ENCODE data around the gene PTCD2. TPM values are rescaled to one million over a fixed set of nuclear protein-coding genes. Genes with fewer than 3 reads are reported as not detected.
"Not testable (repeated sequence)": the region's sequence is repeated elsewhere in the genome, so short reads cannot be mapped to it uniquely, and the experiment has no call there.

Gene PTCD2
- total RNA-seq, 1 donor from 2014 or later = 2.6 TPM

DNA sequence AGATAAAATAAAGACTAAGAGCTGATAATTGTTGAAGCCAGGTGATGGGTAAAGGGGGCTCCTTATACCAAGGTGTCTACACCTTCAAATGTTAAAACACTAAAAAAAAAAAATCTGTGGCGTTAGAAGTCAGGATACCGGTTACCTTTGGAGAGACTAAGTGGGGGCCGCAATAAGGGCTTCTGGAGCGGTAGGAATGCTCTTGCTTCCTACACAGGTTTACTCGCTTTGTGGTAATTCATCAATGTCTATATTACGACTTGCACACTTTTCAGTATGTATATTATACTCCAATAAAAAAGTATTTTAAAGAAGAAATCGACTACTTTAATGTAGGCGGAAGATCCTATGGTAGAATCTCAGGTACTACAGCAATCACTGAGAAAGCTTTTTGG, 12.6 kb upstream of the PTCD2 start:
- Histone ChIP-seq H3K27ac (ENCODE audit: low read depth, low read length) (peak overlapping the region; percentile 94), H3K9me3 (ENCODE audit: control insufficient read depth in 3 of 3, low read length in 3 of 3) (no peaks in the 10 kb centered on the region), H3K4me3 (ENCODE audit: low read length in 3 of 3) (peak overlapping the region; percentile 86 to 96 (median 94)), H3K36me3 (ENCODE audit: control insufficient read depth in 3 of 3, insufficient read depth in 3 of 3, low read length in 3 of 3) (peaks cover 6 to 17% (median 17%) of the 10 kb centered on the region in 3 donors), H3K4me1 (ENCODE audit: control insufficient read depth in 3 of 3, insufficient read depth in 3 of 3, low read length in 3 of 3) (peaks cover 3 to 9% (median 4%) of the 10 kb centered on the region in 3 donors), H3K9ac (ENCODE audit: low read depth in 1 of 3, low read length in 3 of 3) (peak overlapping the region; percentile 83 to 90 (median 87)), H3K27me3 (ENCODE audit: control insufficient read depth in 3 of 3, insufficient read depth in 3 of 3, low read length in 3 of 3) (no peaks in the 10 kb centered on the region)

DNA sequence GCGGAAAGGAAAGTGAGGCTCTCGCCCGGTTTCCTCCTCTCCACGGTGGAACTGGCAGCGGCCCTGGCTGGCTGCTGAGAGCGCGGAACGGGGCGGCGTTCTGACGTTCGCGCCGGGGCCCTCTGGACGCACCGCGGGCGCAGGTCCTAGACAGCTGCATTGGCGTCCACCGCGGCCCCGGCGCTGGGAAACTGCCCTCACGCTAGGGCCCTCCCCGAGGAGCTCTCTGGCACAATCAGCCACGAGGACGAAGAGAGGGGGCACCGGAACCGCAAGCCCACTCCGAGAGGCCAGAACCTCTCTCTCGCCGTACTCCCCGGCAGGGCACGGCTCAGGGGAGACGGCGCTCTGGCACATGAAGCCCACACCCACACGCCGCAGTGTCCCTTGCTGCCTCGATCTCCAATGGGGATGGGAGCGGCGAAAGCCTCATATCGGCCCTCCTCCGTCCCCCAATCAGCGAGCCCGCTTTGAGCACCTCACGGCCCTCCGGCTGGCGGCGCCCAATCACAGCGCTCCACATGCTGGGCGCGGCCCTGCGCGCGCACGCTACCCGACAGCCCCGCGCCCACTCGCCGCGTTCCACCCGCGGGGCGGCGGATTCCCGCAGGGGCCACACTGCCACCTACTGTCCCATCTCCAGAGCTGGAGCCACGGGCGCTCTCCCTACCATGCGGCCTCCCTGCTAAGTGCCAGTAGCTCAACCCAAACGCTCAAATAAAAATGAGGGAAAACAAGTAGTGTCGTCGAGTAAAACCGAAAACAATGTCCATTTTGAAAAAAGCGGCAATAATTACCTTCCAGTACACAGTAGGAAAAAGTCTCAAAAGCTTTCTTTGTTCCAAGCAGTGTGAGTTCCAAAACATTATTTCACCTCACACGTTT, 12.0 kb upstream of the PTCD2 start:
- Histone ChIP-seq H3K27ac (ENCODE audit: low read depth, low read length) (peak overlapping the region; percentile 94), H3K4me3 (ENCODE audit: low read length in 3 of 3) (peak overlapping the region; percentile 86 to 96 (median 94)), H3K4me1 (ENCODE audit: control insufficient read depth in 3 of 3, insufficient read depth in 3 of 3, low read length in 3 of 3) (peaks cover 3 to 9% (median 4%) of the 10 kb centered on the region in 3 donors), H3K9ac (ENCODE audit: low read depth in 1 of 3, low read length in 3 of 3) (peak overlapping the region; percentile 83 to 90 (median 87)), H3K36me3 (ENCODE audit: control insufficient read depth in 3 of 3, insufficient read depth in 3 of 3, low read length in 3 of 3) (peaks cover 9 to 22% (median 17%) of the 10 kb centered on the region in 3 donors), H3K9me3 (ENCODE audit: control insufficient read depth in 3 of 3, low read length in 3 of 3) (no peaks in the 10 kb centered on the region), H3K27me3 (ENCODE audit: control insufficient read depth in 3 of 3, insufficient read depth in 3 of 3, low read length in 3 of 3) (no peaks in the 10 kb centered on the region)

GRCh38 chr5:72308853-72309191, 11.4 kb upstream of the PTCD2 start:
- H3K9me3 ChIP-seq (ENCODE audit: control insufficient read depth in 3 of 3, low read length in 3 of 3) = no peaks in the 10 kb centered on the region
- H3K4me1 ChIP-seq (ENCODE audit: control insufficient read depth in 3 of 3, insufficient read depth in 3 of 3, low read length in 3 of 3) = peaks cover 3 to 9% (median 4%) of the 10 kb centered on the region in 3 donors
- peak overlapping the region in 1 of 3 donors; percentile 94 for H3K4me3 ChIP-seq (ENCODE audit: low read length in 3 of 3)
- peak overlapping the region in 1 of 3 donors; percentile 18 for H3K9ac ChIP-seq (ENCODE audit: low read depth in 1 of 3, low read length in 3 of 3)
- no peaks in the 10 kb centered on the region for H3K27me3 ChIP-seq (ENCODE audit: control insufficient read depth in 3 of 3, insufficient read depth in 3 of 3, low read length in 3 of 3)
- H3K36me3 ChIP-seq (ENCODE audit: control insufficient read depth in 3 of 3, insufficient read depth in 3 of 3, low read length in 3 of 3) = peaks cover 9 to 23% (median 21%) of the 10 kb centered on the region in 3 donors
- peak overlapping the region; percentile 94 for H3K27ac ChIP-seq (ENCODE audit: low read depth, low read length)

GRCh38 chr5:72313141-72313540, 7.0 kb upstream of the PTCD2 start:
- peaks cover 9 to 23% (median 21%) of the 10 kb centered on the region in 3 donors for H3K36me3 ChIP-seq (ENCODE audit: control insufficient read depth in 3 of 3, insufficient read depth in 3 of 3, low read length in 3 of 3)

DNA sequence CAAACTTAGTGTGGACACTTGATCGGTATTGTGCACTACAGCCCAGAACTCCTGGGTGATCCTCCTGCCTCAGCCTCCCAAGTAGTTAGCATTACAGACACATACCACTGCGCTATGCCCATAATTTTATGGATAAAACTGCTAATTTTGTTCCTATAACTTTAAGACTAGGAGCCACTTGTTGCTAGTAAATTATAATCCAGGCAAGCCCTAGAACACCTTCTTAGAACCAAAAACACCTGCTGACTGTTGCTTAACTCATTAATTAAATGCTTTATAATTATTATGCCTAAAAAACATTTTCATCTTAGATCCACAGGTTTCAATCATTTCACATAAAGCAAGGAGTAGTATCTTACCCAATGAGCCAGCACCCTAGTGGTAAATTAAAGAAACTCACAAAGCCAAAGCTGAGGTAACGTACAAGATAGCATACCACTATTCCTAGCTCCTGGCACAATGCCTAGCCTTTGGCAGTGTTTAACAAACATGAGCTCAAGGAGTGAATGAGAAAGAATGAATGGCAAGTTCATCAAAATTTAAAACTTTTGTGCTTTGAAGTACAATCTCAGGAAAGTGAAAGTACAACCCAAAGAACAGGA, 5.5 kb upstream of the PTCD2 start:
- peak overlapping the region in 1 of 3 donors; percentile 26 for H3K9ac ChIP-seq (ENCODE audit: low read depth in 1 of 3, low read length in 3 of 3)
- H3K27ac ChIP-seq (ENCODE audit: low read depth, low read length) = no peak overlapping the region
- H3K27me3 ChIP-seq (ENCODE audit: control insufficient read depth in 3 of 3, insufficient read depth in 3 of 3, low read length in 3 of 3) = no peaks in the 10 kb centered on the region
- peaks cover 0 to 12% (median 4%) of the 10 kb centered on the region in 3 donors for H3K4me1 ChIP-seq (ENCODE audit: control insufficient read depth in 3 of 3, insufficient read depth in 3 of 3, low read length in 3 of 3)
- H3K36me3 ChIP-seq (ENCODE audit: control insufficient read depth in 3 of 3, insufficient read depth in 3 of 3, low read length in 3 of 3) = peaks cover 7 to 22% (median 18%) of the 10 kb centered on the region in 3 donors
- no peaks in the 10 kb centered on the region for H3K9me3 ChIP-seq (ENCODE audit: control insufficient read depth in 3 of 3, low read length in 3 of 3)
- H3K4me3 ChIP-seq (ENCODE audit: low read length in 3 of 3) = no peak overlapping the region

More at GRCh38 chr5:72313141-72313540, 7.0 kb upstream of the PTCD2 start:
- Histone ChIP-seq H3K27me3 (ENCODE audit: control insufficient read depth in 3 of 3, insufficient read depth in 3 of 3, low read length in 3 of 3) (no peaks in the 10 kb centered on the region), H3K4me1 (ENCODE audit: control insufficient read depth in 3 of 3, insufficient read depth in 3 of 3, low read length in 3 of 3) (peaks cover 4 to 8% (median 7%) of the 10 kb centered on the region in 3 donors), H3K27ac (ENCODE audit: low read depth, low read length) (no peak overlapping the region), H3K9me3 (ENCODE audit: control insufficient read depth in 3 of 3, low read length in 3 of 3) (no peaks in the 10 kb centered on the region), H3K4me3 (ENCODE audit: low read length in 3 of 3) (no peak overlapping the region), H3K9ac (ENCODE audit: low read depth in 1 of 3, low read length in 3 of 3) (no peak overlapping the region)

DNA sequence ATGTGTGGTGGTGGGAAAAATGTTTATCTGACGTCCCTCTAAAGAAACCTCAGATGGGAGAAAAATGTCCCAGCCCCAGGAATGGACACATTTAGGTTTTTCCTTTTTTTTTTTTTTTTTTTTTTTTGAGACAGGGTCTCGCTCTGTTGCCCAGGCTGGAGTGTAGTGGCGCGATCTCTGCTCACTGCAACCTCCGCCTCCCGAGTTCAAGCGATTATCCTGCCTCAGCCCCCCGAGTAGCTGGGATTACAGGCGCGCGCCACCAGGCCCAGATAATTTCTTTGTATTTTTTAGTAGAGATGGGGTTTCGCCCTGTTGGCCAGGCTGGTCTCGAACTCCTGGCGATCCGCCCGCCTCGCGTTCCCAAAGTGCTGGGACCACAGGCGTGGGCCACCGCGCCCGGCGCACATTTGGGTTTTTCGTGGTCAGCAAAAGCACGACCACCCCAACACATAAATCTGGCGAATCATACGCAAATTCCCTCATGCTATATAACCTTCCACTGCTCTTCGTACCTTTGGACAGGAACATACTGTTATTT, 668 bp upstream of the PTCD2 start:
- peaks cover 3 to 17% (median 6%) of the 10 kb centered on the region in 3 donors for H3K36me3 ChIP-seq (ENCODE audit: control insufficient read depth in 3 of 3, insufficient read depth in 3 of 3, low read length in 3 of 3)
- peak overlapping the region; percentile 34 for H3K27ac ChIP-seq (ENCODE audit: low read depth, low read length)
- H3K9me3 ChIP-seq (ENCODE audit: control insufficient read depth in 3 of 3, low read length in 3 of 3); H3K27me3 ChIP-seq (ENCODE audit: control insufficient read depth in 3 of 3, insufficient read depth in 3 of 3, low read length in 3 of 3): not testable (repeated sequence)
- peaks cover 3 to 13% (median 5%) of the 10 kb centered on the region in 3 donors for H3K4me1 ChIP-seq (ENCODE audit: control insufficient read depth in 3 of 3, insufficient read depth in 3 of 3, low read length in 3 of 3)
- H3K9ac ChIP-seq (ENCODE audit: low read depth in 1 of 3, low read length in 3 of 3) = peak overlapping the region; percentile 77 to 94 (median 93)
- H3K4me3 ChIP-seq (ENCODE audit: low read length in 3 of 3) = peak overlapping the region; percentile 98

DNA sequence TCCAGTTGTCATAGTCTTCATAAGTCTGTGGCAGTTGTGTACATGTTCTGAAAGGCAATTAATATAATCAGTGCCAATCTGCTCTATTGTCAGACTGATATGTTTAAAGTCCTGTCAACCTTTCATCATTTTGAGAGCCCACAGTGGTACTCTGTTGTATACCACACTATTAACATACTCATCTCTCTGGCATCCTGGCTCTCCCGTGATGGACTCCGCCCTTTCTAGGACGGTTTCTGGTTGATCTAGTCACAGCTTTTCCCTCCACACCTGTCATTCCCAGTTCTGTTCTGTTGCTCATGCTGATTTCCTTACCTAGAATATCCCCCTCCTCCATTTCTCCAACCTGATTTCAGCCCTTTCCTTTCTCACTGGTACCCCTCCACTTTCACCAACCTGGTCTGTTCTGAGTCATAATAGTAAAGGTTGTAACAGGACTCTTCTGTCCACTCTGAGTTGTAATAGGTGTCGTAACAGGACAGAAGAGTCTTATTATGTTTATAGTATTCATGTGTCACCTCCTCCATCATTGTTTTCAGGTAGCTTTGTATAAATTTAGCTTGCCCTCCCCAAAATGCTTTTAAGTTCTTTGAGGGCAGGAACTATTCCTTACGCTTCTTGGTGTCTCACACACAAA, 4.1 kb downstream of the PTCD2 start:
- peaks cover 4 to 8% (median 5%) of the 10 kb centered on the region in 3 donors for H3K4me1 ChIP-seq (ENCODE audit: control insufficient read depth in 3 of 3, insufficient read depth in 3 of 3, low read length in 3 of 3)
- H3K27ac ChIP-seq (ENCODE audit: low read depth, low read length) = no peak overlapping the region
- H3K9me3 ChIP-seq (ENCODE audit: control insufficient read depth in 3 of 3, low read length in 3 of 3) = no peaks in the 10 kb centered on the region
- H3K4me3 ChIP-seq (ENCODE audit: low read length in 3 of 3) = no peak overlapping the region
- H3K9ac ChIP-seq (ENCODE audit: low read depth in 1 of 3, low read length in 3 of 3) = no peak overlapping the region
- no peaks in the 10 kb centered on the region for H3K27me3 ChIP-seq (ENCODE audit: control insufficient read depth in 3 of 3, insufficient read depth in 3 of 3, low read length in 3 of 3)
- peaks cover 16 to 36% (median 17%) of the 10 kb centered on the region in 3 donors for H3K36me3 ChIP-seq (ENCODE audit: control insufficient read depth in 3 of 3, insufficient read depth in 3 of 3, low read length in 3 of 3)

DNA sequence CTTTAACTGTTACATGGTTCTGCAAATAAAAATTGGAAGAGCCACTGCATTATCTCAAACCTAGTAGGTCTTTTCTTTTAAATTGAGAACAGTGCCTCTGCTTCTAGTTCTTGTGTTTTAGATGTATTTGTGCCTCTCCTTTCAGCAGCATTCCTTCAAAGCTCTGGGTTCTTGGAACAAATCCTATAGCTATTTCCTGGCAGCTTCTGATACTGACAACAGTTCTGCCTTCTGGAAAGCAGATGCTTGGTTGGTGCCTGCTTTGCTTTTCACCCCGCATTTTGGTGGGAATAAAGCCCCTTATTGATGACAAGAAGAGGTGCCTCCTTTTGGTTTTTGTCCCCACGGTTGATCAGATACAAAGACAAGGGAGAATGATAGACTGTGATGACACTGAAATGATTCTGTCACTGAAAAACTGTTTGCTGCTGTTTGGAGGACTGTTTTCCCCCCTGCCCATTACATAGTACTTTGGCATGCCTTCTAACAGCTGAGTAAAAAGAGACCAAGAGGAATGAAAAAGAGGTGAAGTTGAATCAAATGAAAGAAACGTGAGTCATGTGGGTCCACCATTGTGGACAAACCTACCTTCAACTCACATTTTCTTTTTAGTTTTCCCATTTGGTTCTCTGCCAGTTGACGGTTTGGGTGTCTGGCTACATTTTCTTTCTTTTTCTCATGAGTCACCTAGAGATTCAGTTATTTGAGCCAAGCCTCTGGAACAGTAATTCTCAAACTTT, 5.6 kb downstream of the PTCD2 start:
- Histone ChIP-seq H3K27me3 (ENCODE audit: control insufficient read depth in 3 of 3, insufficient read depth in 3 of 3, low read length in 3 of 3) (no peaks in the 10 kb centered on the region), H3K27ac (ENCODE audit: low read depth, low read length) (no peak overlapping the region), H3K9me3 (ENCODE audit: control insufficient read depth in 3 of 3, low read length in 3 of 3) (no peaks in the 10 kb centered on the region), H3K4me3 (ENCODE audit: low read length in 3 of 3) (no peak overlapping the region), H3K4me1 (ENCODE audit: control insufficient read depth in 3 of 3, insufficient read depth in 3 of 3, low read length in 3 of 3) (peaks cover 4 to 5% (median 5%) of the 10 kb centered on the region in 3 donors), H3K36me3 (ENCODE audit: control insufficient read depth in 3 of 3, insufficient read depth in 3 of 3, low read length in 3 of 3) (peaks cover 16 to 44% (median 19%) of the 10 kb centered on the region in 3 donors), H3K9ac (ENCODE audit: low read depth in 1 of 3, low read length in 3 of 3) (no peak overlapping the region)

DNA sequence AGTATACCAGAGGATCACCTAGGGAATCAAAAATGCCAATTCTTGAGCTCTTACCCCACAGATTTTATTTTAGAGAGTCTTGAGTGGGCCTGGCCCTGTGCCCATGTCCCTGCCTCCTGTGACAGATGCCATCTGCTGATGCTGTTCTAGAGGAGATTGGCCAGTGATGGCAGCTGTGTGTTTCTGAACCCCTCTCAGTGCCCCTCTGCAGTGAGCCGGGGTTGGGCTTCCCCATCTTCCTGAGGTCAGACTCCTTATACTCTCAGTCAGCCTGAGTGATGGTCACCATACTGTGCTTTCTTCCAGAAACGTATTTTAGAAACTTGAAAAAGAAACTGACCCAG, 6.1 kb downstream of the PTCD2 start:
- Histone ChIP-seq H3K9me3 (ENCODE audit: control insufficient read depth in 3 of 3, low read length in 3 of 3) (no peaks in the 10 kb centered on the region), H3K4me1 (ENCODE audit: control insufficient read depth in 3 of 3, insufficient read depth in 3 of 3, low read length in 3 of 3) (peaks cover 2 to 5% (median 2%) of the 10 kb centered on the region in 3 donors), H3K36me3 (ENCODE audit: control insufficient read depth in 3 of 3, insufficient read depth in 3 of 3, low read length in 3 of 3) (peaks cover 16 to 48% (median 24%) of the 10 kb centered on the region in 3 donors), H3K4me3 (ENCODE audit: low read length in 3 of 3) (no peak overlapping the region), H3K27me3 (ENCODE audit: control insufficient read depth in 3 of 3, insufficient read depth in 3 of 3, low read length in 3 of 3) (no peaks in the 10 kb centered on the region), H3K9ac (ENCODE audit: low read depth in 1 of 3, low read length in 3 of 3) (no peak overlapping the region), H3K27ac (ENCODE audit: low read depth, low read length) (no peak overlapping the region)
